HG03442 (cell line): ENCODE measurements around the gene IYD.

ENCODE experiments used
- ATAC-seq: cut with Tn5 transposase; IDR thresholded peaks from one replicate; pipeline ENCODE4 v1.9.1; 2021; ENCODE audit warnings: mild to moderate bottlenecking, moderate library complexity; ENCODE audit not compliant: unreplicated experiment

The IYD gene

DNA sequence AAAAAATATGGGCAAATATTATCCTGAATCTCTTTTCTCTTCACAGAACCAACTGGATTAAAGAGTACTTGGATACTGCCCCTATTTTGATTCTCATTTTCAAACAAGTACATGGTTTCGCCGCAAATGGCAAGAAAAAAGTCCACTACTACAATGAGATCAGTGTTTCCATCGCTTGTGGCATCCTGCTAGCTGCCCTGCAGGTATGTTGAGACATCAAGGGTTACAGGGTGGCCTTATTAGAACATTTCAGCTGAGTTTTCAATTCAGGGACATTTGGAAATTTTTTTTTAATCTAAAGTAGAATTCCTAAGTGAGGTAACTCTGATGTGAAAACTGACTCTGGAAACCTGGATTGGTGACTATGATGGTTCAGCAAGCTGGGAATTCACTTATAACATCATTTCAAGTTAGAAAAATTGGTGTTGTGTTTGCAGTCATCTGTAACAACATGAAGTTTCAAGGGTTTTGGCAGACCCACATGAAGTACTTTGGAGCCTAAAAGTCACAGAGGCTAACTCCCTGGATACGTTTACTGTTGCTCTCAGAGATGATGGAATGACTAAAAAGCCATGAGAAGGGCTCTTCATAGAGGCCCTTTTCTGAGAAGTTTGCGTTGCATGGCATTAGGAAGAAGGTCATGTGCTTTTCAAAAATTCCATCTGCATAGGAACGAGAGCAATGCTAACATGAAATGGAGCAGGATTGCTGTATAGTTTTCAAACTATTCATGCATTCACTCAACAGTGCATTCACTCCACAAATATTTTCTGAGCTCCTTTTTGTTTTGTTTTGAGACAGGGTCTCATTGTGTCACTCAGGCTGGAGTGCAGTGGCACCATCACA, 25.5 kb downstream of the IYD start:
- no peak for ATAC-seq

DNA sequence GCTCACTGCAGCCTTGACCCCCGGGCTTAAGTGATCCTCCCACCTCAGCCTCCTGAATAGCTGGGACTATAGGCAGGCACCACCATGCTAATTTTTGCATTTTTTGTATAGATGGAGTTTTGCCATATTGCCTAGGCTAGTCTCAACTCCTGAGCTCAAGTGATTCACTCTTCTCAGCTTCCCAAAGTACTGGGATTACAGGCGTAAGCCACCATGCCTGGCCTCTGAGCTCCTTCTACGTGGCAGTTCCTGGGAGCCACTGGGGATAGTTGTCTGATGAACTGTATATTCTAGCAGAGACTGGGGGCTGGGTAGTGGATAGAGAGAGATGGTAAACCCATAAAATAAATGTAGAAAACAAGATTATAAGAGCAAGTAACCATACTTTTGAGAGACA, 26.1 kb downstream of the IYD start:
- ATAC-seq = no peak

DNA sequence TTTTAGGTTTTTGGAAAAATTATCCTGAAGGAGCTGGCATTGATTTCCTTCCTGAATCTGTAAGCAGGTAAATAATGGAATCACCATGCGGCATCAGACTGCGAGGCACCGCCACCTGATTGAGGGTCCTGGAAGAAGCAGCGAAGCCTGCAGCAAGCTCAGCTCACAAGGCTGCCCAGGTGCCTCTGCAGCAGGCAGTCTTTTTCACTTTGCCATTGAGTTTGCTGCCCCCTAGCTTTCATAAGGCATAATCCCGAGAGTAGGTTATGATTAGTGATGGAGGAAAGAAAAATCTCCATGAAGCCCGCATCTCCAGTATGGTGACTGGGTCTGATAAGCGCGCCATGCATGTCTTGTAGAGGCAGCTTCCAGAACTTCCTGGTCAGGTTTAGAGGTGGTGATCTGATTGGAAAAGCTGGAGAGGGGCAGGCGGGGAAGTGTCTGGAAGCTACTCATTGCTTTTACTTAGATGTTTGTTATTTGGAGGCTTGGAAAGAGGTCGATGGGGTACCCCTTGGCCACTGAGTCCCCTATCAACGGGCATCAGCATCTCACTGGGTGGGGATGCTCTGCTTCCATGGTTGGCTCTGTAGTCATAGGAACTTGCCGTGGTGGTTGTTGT, 26.7 kb downstream of the IYD start:
- no peak for ATAC-seq

DNA sequence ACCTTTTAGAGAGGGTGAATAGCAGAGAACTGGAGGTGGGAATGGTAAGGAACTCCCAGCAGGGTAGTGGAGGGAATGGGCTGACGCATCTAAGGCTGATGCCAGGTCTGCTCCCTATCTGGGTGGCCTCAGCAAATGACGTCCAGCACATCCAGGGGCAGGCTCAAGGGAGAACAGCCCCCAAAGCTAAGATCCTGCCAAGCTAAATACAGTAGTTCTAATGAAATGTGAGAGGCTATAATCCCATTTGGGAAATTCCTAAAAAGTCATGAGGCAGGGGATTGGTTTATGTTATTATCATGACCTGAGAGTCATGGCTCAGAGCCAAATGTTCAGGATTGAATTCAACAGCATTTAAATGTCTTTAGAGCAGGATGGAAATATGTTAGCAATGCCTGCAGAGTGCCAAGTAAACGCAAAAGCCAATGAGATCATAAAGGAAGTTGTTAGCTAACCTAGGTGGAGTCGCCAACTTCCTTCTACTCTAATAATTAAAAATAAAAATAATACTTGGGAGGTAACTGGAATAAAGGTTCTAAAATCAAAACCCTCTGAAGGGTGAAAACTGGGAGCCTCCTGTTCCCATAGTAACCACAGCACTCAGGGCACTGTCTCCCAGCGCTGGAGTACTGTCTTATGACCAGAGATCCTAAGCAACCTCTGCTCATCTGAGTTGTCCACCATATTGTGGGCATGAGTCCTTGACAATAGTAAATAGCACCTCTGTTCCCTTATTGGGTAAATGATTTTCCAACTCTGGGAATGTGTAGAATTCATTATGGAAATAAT, 34.8 kb downstream of the IYD start:
- ATAC-seq = no peak

DNA sequence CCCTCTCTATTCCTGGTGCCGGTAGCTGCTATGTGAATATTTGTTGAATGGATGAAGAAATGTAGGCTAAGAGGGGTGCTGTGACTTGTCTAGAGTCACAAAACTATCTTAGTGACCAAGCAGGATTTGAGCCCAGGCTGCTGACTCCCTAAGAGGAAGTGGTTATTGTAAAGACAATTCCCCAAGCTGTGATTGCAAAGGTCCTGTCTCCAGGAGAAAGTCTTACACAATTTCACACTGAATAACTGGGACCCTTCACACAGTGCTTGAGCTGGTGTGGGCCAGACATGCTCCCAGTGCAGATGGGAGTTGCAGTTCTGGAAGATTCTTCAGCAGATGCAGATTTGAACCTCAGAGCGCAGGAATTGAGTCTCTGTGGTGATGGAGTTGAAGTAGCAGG, 38.1 kb downstream of the IYD start:
- ATAC-seq = no peak

DNA sequence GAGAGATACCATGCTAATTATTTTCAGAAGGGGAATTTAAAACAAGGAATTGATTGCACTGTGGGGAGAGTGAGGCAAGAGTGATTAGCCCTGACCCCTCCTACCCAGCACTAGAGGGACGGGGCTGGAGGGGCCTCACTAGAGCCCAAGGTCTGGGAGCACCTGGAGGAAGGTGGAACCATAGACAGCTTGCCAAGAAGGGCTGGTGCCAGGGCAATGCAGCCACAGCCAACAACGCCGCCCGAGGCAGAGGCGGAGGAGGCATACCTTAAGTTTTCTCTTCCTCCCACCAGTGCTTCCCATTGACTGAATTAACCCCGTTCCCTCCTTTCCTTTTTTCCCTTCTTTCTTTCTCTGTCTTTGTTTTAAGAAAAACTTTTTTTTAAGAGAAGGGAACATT, 40.0 kb downstream of the IYD start:
- ATAC-seq = no peak

DNA sequence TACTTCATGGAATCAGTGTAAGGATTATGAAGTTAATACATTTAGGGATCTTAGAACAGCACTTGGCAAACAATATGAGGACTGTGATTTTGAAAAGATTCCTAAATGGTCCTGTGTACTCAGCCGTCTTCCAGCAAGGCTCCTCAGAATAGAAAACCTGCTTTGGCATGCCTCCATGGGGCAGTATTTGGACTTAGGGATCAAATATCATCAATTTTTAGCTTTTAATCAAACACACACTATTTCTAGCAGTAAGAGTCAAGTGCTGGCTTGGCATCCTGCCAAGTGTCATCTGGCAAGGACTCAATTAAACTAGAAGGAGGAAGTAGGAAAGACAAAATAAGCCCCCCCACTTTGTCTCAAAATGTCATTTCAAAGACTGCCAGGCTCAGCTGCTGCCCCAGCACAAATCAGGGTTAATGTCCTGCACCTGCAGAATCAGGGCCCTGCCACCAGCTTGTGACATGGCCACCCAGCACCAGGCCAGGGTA, 40.8 kb downstream of the IYD start:
- no peak for ATAC-seq

DNA sequence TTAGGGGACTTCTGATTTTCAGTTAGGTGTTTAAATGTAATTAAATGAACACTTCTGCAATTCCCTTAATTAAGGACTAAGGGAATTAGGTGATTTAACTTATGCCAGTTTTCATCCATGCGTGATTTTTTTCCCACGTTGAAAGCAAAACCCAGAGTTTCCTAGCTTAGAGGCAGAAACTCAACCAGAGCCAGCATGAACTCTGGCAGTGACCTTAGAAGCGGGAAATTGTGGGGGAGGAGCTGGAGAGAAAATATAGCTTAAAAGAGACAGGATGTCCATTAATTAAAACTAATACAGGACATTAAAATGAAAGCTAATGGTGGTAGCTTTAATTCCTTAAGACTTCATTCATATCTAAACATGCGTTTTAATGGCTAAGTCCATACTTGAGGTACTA, 41.6 kb downstream of the IYD start:
- no peak for ATAC-seq

DNA sequence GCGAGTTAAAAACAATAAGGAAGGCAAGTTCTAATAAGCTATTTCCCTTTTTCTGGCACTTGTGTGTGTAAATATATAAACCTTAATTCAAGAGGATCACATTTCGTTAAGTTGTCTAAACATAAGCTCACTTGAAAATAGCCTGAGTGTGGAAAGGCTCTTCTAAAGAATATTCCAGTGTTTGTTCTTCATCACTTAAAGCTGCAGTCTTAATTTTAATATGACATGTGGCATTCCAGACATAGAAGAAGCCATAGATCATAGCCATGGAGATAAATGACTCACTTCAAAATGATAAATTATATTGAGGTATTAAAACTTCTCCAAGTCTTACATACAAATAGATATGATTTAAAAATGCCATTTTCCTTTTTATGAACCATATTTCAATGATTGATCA, 42.1 kb downstream of the IYD start:
- no peak for ATAC-seq

DNA sequence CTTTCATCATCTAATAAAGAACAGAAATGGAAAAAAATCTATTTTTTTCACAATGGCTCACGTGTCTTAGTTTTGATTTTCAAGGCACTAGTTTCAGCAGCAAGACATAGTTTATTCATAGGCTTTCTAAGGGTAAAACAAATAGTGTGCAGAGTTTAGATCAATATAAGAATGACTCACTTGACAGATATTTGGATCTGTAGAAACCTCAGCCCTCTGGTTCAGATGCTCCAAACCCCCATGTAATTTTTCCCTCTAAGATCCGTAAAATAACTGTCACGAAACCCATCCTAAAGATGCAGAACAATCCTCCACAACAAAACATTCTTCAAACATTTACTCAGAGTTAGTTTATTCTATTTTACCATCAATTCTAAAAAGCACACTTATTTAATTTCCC, 43.4 kb downstream of the IYD start:
- ATAC-seq = no peak

DNA sequence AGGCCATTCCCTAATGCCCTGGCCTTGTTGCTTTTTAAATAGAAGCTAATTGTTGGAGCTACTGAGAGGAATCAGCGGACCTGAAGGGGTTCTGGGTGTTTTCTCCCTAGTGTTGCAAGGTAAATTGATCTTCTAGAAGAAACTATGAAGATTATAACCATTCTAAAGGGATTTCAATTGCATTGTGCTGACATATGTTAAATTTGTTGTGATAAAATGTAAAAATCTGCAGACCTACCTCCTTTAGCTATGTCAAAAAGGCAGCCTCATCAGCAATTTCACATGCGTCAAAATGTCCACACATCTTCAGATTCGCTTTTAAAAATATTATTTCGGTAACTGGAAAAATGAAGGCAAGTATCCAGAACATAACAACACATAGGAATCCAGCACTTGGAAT, 44.4 kb downstream of the IYD start:
- no peak for ATAC-seq

DNA sequence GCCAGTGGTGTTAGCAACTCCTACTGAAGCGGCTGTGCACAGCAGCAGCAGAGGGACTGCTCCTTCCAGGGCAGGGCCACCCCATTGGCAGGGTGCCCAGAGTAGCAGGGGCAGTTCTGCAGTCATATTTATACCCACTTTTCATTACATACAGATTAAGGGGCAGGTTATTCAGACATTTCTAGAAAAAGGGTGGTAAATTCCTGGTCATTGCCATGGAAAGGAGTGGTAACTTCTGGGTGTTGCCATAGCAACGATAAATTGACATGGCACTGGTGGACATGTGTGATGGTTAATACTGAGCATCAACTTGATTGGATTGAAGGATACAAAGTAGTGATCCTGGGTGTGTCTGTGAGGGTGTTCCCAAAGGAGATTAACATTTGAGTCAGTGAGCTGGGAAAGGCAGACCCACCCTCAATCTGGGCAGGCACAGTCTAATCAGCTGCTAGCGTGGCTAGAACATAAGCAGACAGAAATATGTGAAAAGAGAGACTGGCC, 45.0 kb downstream of the IYD start:
- no peak for ATAC-seq

DNA sequence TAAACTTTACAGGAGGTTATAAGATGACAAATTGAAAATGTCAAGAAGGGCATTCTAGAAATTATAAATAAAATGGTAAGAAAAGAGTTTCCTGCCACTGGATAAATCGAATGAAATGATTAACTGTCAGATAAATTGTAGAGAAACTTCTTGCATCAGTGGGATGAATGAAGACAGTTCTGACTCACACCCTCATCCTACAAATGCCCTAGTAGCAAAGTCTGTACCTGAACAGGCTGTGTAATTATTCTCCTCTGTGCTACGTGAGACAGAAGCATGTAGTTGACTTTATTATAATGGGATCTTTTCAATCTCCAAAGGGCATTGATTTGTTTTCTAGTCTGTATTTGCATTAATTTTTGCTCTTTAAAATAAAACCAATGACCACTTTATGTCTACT, 47.3 kb downstream of the IYD start:
- no peak for ATAC-seq

DNA sequence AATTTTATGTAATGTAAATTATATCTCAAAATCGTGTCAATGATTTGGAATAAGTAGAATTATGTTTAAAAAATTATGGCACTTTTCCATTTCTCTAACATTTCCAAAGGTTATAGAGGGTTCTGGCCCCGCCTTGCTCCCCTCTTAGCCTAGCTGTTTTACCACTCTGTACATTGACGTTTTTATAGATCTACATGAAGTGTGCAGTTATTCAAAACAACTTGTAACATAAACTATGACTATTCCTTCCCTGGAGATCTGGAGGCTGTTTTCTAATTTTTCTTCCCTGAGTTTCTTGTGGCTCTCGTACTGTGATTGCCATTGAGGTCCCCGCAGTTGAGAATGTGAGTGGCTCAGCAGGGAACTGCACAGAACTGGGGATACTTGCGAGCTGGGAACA, 48.4 kb downstream of the IYD start:
- ATAC-seq = no peak

DNA sequence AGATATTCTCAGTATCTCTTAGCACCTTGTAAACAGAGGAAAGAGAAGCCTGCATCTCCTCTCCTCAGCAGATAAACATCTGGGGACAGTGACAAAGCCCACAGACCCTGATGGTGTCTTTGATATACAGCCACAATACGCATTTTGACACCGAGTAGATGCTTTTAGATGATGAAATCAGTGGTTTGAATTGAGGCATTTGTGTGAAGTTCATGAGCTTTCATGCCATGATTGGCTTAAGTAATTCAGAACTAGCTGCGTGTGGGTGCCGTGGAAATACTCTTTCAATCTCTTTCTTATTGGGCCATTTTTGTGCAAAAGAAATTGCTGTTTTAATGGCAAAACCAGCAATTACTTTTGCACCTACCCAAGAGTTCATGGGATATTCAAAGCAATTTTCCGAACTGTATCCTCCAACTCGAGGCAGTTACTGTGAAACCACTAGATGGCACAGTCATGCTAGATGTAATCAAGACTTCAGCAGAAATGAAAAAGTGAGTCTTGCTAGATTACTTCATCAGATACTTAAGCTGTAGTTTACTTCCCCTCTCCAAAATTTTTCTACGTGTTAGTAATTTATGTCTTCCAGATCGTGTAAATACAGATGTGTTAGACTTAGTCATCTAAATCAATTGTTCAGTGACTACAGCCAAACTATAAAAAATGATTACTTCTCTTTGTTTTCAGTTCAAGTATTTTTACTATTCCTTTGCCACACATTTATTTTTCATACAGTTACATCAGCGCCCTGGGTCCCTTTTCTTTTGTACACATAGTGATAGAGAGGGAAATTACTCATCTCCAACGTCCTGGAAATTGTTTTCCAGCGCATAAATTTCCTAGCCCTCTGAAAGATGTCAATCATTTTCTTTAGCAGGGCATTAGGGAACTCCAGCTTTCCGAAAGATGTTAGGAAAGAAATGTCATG, 49.4 kb downstream of the IYD start:
- ATAC-seq = peak; percentile 72

DNA sequence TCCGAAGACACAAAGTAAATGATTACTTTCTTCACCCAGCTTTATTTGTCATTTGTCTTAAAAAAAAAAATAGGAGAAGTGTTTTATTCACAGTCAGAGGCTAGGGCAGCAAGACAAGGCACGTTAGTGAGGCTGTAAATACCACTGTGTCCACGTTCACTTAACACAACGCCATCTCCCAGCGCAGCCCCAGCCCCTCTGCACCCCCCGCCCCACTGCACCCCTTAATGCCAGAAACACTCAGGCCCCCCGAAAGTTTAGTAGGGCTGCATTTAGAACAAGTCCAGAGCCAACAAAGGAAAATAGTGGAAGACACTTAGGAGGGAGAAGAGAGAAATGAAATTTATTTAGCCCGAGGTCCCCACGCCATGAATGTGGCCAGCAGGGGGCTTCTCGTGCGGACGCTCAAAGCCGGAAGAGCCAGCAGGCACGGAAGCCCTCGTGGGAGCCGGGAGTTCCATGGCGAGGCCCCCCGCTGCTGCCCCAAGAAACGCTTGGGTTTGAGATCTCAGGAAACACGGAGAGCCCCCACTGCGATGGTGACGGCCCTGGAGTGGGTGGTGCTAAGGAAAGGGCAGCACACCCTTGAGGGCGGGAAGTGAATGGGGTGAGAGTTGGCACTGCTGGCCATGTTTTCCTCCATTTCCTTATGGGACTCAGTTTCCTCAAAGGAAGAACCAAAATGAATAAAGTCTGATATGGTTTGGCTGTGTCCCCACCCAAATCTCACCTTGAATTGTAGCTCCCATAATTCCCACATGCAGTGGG, 50.2 kb downstream of the IYD start:
- no peak for ATAC-seq

DNA sequence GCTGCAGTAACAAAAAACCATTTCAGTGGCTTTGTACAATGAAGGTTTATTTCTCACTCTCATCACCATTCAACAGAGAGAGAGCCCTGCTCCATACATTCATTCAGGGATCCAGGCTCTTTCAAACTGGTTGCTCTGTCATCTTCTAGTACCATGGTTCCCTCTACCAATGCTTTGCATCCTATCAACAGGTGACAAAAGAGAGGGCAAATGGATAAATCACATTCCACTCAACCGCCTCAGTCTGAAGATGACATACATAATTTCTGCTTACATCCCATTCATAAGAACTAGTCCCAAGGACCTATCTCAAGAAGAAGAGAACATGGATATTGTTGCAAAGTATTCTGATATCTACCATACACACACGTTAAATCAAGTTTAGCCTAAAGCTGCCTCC, 51.6 kb downstream of the IYD start:
- ATAC-seq = no peak

DNA sequence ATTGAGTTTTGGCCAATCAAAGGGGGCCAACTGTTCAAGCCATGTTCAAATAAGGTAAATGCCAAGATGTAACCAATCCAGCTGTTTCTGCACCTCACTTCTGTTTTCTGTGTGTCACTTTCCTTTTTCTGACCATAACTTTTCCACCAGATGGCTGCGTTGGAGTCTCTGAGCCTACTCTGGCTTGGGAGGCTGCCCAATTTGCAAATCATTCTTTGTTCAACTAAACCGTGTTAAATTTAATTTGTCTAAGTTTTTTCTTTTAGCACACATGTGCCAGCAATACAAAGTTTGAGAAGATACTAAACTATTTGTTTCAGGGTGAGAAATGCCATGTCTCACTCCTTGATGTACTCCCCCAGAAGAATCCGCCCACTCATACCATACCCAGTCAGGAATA, 52.1 kb downstream of the IYD start:
- no peak for ATAC-seq

DNA sequence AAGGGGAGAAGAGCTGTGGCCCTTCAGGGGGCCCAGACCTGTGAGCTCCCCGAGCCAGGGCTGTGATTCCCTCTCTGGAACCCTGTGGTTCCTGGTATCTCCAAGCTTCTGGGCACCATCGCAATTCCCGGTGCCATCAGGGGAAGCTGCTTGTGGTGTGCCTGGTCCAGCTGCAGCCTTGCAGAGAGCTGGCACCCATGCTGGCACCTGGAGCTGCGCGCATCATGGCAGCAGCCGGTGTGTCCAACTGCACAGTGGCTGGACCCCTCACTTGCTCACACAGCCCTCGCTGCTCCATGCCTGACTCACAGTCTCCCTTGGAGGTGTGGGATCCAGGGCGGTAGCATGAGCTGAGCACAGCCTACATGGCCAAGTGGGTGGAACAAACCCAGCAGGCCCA, 56.7 kb downstream of the IYD start:
- no peak for ATAC-seq

DNA sequence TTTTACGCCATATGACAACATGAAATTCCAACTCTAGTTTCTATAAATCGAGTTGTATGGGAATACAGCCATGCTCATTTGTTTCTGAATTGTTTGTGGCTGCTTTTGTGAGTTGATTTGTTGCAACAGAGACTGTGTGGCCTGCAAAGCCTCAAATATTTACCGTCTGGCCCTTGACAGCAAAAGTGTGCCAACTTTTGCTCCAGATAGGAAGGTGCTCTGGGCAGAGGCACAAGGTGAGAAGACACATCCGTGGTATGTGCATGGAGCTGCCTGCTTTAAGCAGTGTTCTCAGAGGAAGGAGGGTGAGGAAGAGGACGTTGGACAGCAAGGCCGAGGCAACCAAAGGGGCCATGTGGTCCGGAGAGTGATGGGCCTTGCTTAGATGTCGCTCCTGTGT, 57.4 kb downstream of the IYD start:
- no peak for ATAC-seq
